Fibroblast of villous mesenchyme (primary cell): ENCODE data around the gene NUDT2. TPM values are rescaled to one million over a fixed set of nuclear protein-coding genes. Genes with fewer than 3 reads are reported as not detected.

Experiments used
- DNase-seq: peaks from one replicate; pipeline ENCODE4 v3.0.0-alpha.2; 2010; ENCODE audit warnings: low read depth
- H3K4me3 ChIP-seq: 2 replicates; pipeline ENCODE4 v1.5.1; 2011; ENCODE audit warnings: low read depth, mild to moderate bottlenecking, low read length
- CTCF ChIP-seq: IDR thresholded peaks from 2 replicates; pipeline ENCODE4 v1.5.1; 2012; ENCODE audit warnings: low read depth, mild to moderate bottlenecking, low read length; ENCODE audit not compliant: insufficient read depth
- total RNA-seq: library from RNA; depleted of rRNA; stranded (reverse); fragments of >200 nt; gene quantifications from 2 replicates; pipeline ENCODE4 v1.2.3, GENCODE V29; 2012

NUDT2 gene
- total RNA-seq, 1 donor: 30.2 TPM

DNA sequence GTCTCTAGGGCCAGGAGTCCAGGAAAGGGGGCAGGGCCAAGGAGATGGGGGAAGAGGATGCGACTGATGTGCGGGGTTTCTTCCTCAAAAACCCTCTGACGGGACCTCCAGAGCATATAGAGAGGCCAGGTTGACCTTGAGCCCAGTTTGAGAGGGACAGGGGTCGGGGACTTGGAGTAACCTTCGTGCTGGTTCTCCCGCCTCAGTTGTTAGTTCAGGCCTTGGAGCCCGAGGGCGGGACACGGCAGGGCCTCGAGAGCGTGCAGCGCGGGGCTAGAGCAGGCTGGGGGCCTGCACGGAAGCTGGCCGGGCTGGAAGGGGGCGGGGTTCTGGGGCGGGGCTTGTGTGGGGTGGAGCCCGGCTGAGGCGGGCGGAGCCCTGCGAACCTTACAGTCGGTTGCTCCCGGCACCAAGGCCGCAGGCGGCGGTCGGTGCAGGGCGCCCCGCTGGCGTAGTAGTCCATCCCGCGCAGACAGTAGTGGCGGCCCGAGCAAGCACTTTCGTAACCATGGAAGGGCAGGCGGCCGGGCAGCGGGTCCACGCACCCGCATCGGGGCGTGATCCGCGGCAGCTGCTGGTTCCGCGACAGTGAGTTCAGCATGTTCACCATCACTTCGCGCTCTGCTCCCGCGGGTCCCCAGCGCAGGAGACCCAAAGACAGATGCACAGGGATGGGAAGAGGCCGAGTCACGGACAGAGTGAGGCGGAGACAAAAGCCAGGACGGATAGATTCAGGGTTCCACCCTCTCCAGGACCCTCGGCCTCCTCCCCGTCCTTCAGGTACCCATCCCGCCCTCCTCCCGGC, 51.3 kb downstream of the NUDT2 start:
- TF ChIP-seq CTCF: no peak
- H3K4me3 ChIP-seq: peak overlapping the region; percentile 59
- DNase-seq: peak; percentile 75

DNA sequence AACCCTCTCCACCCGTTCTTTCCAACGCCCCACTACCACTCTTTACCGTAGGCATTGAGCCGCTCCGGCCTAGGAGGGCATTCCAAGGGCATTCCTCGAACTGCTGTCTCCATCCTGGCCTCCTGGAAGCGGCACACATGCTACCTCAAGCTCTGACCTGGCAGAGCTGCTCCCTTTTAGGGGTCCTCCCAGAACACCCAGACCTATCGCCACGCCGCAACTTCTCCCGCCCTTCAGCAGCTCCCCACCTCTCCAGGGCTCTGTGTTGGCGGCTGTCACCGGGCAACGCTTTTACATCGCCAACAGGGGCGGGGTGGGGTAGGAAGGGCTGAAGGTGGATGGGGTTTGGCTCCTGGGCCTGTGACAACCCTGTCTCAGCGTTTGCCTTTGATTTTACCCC, 52.0 kb downstream of the NUDT2 start:
- peak overlapping the region; percentile 59 for H3K4me3 ChIP-seq
- no peak for TF ChIP-seq CTCF
- no peak for DNase-seq

GRCh38 chr9:34382054-34382453, 52.7 kb downstream of the NUDT2 start:
- no peak for DNase-seq
- no peak for TF ChIP-seq CTCF
- no peak overlapping the region for H3K4me3 ChIP-seq

DNA sequence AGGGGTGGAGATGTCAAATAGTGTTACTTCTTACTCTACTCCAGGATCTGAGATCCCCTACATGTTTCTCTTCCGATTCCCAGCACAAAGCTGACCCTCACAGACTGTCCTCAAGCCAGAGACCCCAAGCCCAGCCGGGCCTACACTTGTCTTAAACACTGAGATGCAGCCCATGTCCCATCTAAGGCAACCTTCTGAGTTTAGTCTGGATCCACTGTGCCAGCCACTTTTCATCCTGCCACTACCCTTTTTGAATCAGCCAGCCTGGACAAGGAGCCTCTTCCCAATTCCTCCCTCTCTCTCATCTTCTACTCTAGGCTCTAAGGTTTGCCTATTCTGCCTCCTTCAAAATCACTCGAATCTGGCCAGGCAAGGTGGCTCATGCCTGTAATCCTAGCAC, 53.5 kb downstream of the NUDT2 start:
- H3K4me3 ChIP-seq: no peak overlapping the region
- no peak for TF ChIP-seq CTCF
- DNase-seq: no peak

GRCh38 chr9:34383904-34384303, 54.5 kb downstream of the NUDT2 start:
- no peak for DNase-seq
- no peak for TF ChIP-seq CTCF
- H3K4me3 ChIP-seq: no peak overlapping the region

DNA sequence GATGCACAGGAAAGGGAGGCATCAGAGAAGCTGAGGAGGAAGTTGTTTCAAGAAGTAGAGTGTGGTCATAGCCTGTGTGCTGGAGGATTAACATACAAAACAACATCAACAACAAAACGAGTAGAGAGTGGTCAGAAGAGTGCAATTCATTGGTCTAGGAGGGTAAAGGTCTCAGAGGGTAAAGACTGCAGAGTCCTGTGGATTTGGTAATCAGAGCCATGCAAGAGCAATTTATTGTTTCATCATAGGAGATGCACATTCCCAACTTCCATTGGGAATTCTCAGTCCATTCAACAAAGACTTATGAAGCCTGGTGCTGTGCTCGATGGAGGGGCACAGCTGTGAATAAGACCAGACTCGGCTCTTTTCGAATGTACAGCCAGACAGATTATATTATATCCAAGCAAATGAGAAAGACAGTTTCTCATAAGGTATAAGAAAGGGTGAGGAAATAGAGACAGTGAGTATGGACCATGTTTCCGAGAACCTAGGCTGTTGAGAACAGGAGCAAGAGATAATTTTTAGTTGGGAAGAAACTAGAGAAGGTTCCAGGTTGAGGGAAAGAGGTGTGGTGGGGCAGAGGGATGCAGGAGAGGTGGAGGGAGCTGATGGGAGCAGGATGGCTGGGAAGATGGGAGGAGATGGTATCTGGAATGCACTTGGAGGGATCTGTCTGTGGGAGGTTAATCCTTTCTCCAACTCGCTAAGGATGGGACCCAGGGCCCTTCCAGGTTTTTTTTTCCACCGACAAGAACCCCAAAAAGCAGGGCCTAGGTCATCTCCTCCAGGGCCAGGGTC, 55.2 kb downstream of the NUDT2 start:
- peak; percentile 36 for DNase-seq
- no peak for TF ChIP-seq CTCF
- H3K4me3 ChIP-seq: no peak overlapping the region
